D721Med (cell line): ENCODE results near the gene PTPRT.

Source experiments
- DNase-seq: peaks from one replicate; pipeline ENCODE4 v3.0.0; 2011; ENCODE audit warnings: low spot score; ENCODE audit not compliant: insufficient read length
- FAIRE-seq: peaks from 2 replicates; lab custom pipeline; 2011; peaks lifted over from hg19 to GRCh38; lab: Jason Lieb, UNC
- CTCF ChIP-seq: IDR thresholded peaks from 2 replicates; pipeline ENCODE4 v1.5.1; 2012; ENCODE audit warnings: mild to moderate bottlenecking, control low read depth; ENCODE audit not compliant: insufficient read depth; ENCODE audit errors: missing control alignments

Gene PTPRT

GRCh38 chr20:42589976-42590639, 599.6 kb downstream of the PTPRT start:
- DNase-seq (no peak), FAIRE-seq (no peak)
- no peak for TF ChIP-seq CTCF

- TF ChIP-seq CTCF: no peak
- FAIRE-seq: no peak
- no peak for DNase-seq
Measured at GRCh38 chr20:42588847-42589246, 600.9 kb downstream of the PTPRT start.

GRCh38 chr20:42587427-42587826, 602.3 kb downstream of the PTPRT start:
- TF ChIP-seq CTCF: no peak
- no peak for FAIRE-seq
- DNase-seq: no peak

GRCh38 chr20:42581311-42581710, 608.4 kb downstream of the PTPRT start:
- no peak for FAIRE-seq
- no peak for TF ChIP-seq CTCF
- DNase-seq: no peak

GRCh38 chr20:42576167-42576566, 613.5 kb downstream of the PTPRT start:
- FAIRE-seq (no peak), DNase-seq (no peak)

GRCh38 chr20:42572320-42573016, 617.2 kb downstream of the PTPRT start:
- FAIRE-seq: no peak
- TF ChIP-seq CTCF: no peak

More at GRCh38 chr20:42576167-42576566, 613.5 kb downstream of the PTPRT start:
- TF ChIP-seq CTCF: no peak

GRCh38 chr20:42567409-42567808, 622.3 kb downstream of the PTPRT start:
- FAIRE-seq (no peak), DNase-seq (no peak)
- no peak for TF ChIP-seq CTCF

More at GRCh38 chr20:42572320-42573016, 617.2 kb downstream of the PTPRT start:
- DNase-seq: no peak
